Measurements from ENCODE around the gene MAGI2. TPM values are rescaled to one million over a fixed set of nuclear protein-coding genes. Genes with fewer than 3 reads are reported as not detected.

MAGI2 gene
- total RNA-seq, 1 donor from 2014 or later, result 4.0 TPM

DNA sequence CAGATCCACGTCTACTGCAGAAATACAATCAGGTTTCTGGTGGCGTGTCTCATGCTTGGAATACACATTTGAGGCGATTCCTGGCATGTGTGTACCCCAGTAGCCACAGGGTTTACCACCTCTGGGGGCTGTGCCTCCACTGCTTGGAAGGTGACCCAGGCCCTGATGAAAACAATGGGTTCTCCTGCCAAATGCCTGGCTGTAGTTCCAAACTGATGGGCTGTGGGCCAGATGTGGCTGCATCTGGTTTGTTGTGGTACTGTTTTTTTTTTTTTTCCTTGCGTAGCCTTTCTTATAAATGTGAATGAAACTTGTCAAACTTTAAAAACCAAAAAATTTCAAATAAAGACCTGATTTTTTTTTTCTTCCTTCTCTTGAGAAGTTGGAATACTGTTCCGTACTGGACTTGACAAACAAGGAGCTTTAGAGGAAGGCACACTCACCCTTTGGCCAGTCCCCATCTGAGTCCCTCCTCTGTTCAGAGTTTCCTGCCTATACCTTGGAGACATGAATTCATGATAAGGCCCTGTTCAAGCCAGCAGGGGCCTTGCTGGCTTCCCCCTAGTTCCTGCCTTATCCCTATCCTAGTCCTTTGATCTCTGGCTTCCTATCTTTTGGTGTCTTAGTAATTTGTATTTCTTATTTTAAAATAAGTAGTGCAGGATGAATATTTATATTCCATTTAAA, 1437.8 kb downstream of the MAGI2 start:
- DNase-seq (ENCODE audit: low spot score in 2 of 2), result no peak
- Histone ChIP-seq H3K27ac (no peak overlapping the region), H3K27me3 (no peaks in the 10 kb centered on the region), H3K9me3 (no peaks in the 10 kb centered on the region), H3K4me3 (no peak overlapping the region), H3K36me3 (no peaks in the 10 kb centered on the region), H3K4me1 (peaks cover 4 to 10% of the 10 kb centered on the region in 2 donors)
- intact Hi-C loops (cut with DNase I), result loop anchor here (5.0 kb wide), 3 partner anchors 73 to 687 kb away; partner anchors contain the start of genes PHTF2 and TMEM60
- TF ChIP-seq, protein P1, sequence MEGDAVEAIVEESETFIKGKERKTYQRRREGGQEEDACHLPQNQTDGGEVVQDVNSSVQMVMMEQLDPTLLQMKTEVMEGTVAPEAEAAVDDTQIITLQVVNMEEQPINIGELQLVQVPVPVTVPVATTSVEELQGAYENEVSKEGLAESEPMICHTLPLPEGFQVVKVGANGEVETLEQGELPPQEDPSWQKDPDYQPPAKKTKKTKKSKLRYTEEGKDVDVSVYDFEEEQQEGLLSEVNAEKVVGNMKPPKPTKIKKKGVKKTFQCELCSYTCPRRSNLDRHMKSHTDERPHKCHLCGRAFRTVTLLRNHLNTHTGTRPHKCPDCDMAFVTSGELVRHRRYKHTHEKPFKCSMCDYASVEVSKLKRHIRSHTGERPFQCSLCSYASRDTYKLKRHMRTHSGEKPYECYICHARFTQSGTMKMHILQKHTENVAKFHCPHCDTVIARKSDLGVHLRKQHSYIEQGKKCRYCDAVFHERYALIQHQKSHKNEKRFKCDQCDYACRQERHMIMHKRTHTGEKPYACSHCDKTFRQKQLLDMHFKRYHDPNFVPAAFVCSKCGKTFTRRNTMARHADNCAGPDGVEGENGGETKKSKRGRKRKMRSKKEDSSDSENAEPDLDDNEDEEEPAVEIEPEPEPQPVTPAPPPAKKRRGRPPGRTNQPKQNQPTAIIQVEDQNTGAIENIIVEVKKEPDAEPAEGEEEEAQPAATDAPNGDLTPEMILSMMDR (IDR thresholded peaks at IDR 0.05), result no peak

DNA sequence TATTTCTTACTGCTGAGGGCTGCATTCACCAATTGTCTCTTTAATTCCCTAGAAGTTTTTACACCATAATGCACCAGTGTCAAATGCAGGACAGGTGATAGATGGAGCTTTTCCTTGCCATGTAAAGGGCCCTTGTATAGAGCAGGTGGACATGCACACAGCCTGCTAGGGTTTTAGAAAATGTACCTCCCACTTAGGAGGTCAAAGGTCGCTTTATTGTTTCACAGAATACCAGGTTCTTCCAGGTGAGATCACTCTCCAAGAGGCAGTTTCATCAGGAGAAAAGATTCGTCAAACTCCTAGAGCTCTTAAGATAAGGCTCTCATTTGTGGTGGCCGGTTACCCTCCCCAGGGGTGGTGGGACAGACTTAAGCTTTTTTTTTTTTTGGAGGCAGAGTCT, 1439.1 kb downstream of the MAGI2 start:
- no peak for DNase-seq (ENCODE audit: low spot score in 2 of 2)
- Histone ChIP-seq H3K27ac (no peak overlapping the region), H3K4me3 (no peak overlapping the region), H3K36me3 (no peaks in the 10 kb centered on the region), H3K27me3 (no peaks in the 10 kb centered on the region), H3K9me3 (no peaks in the 10 kb centered on the region), H3K4me1 (peaks cover 0 to 6% of the 10 kb centered on the region in 2 donors)
- TF ChIP-seq, protein P1 (IDR thresholded peaks at IDR 0.05), result no peak
- intact Hi-C loops (cut with DNase I), result no loop called here

DNA sequence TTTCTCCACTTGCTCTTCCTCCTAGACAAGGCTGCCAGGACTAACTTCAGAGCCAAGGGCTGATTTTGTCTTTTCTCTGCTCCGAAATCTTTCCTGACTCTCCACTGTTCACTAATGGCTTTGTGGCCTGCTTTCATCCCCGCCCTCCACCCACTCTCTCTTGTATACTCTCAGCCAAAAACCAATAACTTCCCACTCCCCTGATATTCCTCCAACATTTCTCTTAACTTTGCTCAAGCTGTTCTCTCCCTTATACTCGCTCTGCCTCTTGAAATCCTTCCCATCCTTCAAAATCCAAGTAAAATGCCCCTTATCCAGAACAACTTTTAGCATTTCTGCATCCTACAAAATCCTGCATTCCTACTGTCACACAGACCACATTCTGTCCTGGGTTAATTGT, 1440.1 kb downstream of the MAGI2 start:
- intact Hi-C loops (cut with DNase I), result no loop called here
- H3K27ac ChIP-seq, result no peak overlapping the region
- H3K36me3 ChIP-seq, result no peaks in the 10 kb centered on the region
- no peak for DNase-seq (ENCODE audit: low spot score in 2 of 2)
- H3K4me3 ChIP-seq, result no peak overlapping the region
- H3K4me1 ChIP-seq, result peaks cover 0 to 6% of the 10 kb centered on the region in 2 donors
- TF ChIP-seq, protein P1 (IDR thresholded peaks at IDR 0.05), result no peak
- no peaks in the 10 kb centered on the region for H3K27me3 ChIP-seq
- no peaks in the 10 kb centered on the region for H3K9me3 ChIP-seq

DNA sequence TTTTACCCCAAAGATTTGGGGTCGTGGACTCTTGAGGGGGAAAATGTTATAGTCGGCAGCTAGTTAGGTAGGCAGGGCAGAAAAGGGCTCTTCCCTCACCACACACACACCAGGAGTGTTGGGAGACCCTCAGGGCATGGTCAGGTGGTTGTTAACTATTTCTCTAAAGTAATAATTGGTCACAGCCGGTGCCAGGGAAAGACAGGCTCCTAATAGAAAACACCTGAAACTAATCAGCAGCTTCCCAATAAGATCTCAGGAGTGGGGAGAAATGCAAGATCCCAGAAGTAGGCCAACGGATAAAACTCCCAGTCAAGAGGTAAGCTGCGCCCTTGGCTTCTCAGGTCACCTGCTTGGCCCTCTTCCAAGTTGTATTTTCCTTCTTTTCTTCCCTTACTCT, 1441.8 kb downstream of the MAGI2 start:
- no peaks in the 10 kb centered on the region for H3K36me3 ChIP-seq
- no peaks in the 10 kb centered on the region for H3K4me1 ChIP-seq
- H3K4me3 ChIP-seq, result no peak overlapping the region
- DNase-seq (ENCODE audit: low spot score in 2 of 2), result no peak
- H3K27me3 ChIP-seq, result no peaks in the 10 kb centered on the region
- TF ChIP-seq, protein P1 (IDR thresholded peaks at IDR 0.05), result no peak
- intact Hi-C loops (cut with DNase I), result no loop called here
- no peaks in the 10 kb centered on the region for H3K9me3 ChIP-seq
- no peak overlapping the region for H3K27ac ChIP-seq

DNA sequence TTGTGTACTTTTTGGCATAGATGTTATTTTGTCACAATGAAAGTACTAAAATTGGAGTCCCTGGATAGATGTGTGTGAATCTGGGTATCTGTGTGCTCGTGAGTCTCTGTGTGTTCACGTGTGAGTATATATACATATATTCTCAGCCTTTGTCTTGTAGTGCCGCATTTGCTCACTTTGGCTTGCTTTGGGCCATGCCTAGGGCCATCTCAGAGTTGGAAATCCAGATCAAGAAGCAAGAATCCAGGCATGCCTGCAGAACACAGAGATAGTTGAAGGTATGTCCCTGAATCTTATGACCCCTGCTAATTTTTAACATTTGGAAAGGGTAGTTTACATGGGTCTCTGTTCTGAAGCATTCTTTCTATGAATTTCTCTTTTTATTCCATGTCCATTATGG, 1446.2 kb downstream of the MAGI2 start:
- DNase-seq (ENCODE audit: low spot score in 2 of 2), result no peak
- TF ChIP-seq, protein P1 (IDR thresholded peaks at IDR 0.05), result no peak
- H3K27me3 ChIP-seq, result no peaks in the 10 kb centered on the region
- peaks cover 2 to 3% of the 10 kb centered on the region in 2 donors for H3K4me1 ChIP-seq
- H3K36me3 ChIP-seq, result no peaks in the 10 kb centered on the region
- H3K27ac ChIP-seq, result no peak overlapping the region
- no peak overlapping the region for H3K4me3 ChIP-seq
- no peaks in the 10 kb centered on the region for H3K9me3 ChIP-seq
- intact Hi-C loops (cut with DNase I), result no loop called here

Data from ascending aorta (tissue), 2 donors.